CD14-positive monocyte (primary cell): Measurements from ENCODE around the gene RAMP1. TPM values are rescaled to one million over a fixed set of nuclear protein-coding genes. Genes with fewer than 3 reads are reported as not detected.

ENCODE experiments used
- DNase-seq, 3 donors: peaks; one replicate each; pipeline ENCODE4 v3.0.0-alpha.2; 2011 to 2022
- H2AFZ ChIP-seq: 2 replicates; pipeline ENCODE4 v1.6.0; 2012; ENCODE audit warnings: mild to moderate bottlenecking, low read depth, low read length, inconsistent platforms; ENCODE audit not compliant: insufficient read depth, poor library complexity, severe bottlenecking
- H3K27ac ChIP-seq, 2 donors: 1 replicate in 1 of 2; 2 replicates in 1 of 2; pipeline ENCODE4 v1.5.1; 2012 to 2013; ENCODE audit warnings: low read length in 2 of 2, control low read depth in 1 of 2, inconsistent platforms in 1 of 2, low read depth in 1 of 2, mild to moderate bottlenecking in 1 of 2
- H3K27me3 ChIP-seq, 2 donors: one replicate each; pipeline versions ENCODE4 v1.6.0 to v1.6.1; 2011 to 2013; ENCODE audit warnings: low read length in 2 of 2; ENCODE audit not compliant: control insufficient read depth in 2 of 2, insufficient read depth in 2 of 2
- H3K36me3 ChIP-seq, 2 donors: replicated peaks in 1 of 2; 1 replicate in 1 of 2; 2 replicates in 1 of 2; pipeline versions ENCODE4 v1.5.1 to v1.6.1; 2012 to 2013; ENCODE audit warnings: low read length in 2 of 2, control low read depth in 1 of 2, inconsistent platforms in 1 of 2, mild to moderate bottlenecking in 1 of 2; ENCODE audit not compliant: insufficient read depth in 2 of 2, control insufficient read depth in 1 of 2
- H3K4me1 ChIP-seq, 2 donors: 1 replicate in 1 of 2; 2 replicates in 1 of 2; pipeline versions ENCODE4 v1.5.1 to v1.6.1; 2012 to 2013; ENCODE audit warnings: low read length in 2 of 2, control low read depth in 1 of 2, inconsistent platforms in 1 of 2, mild to moderate bottlenecking in 1 of 2, moderate library complexity in 1 of 2; ENCODE audit not compliant: insufficient read depth in 2 of 2, control insufficient read depth in 1 of 2
- H3K4me2 ChIP-seq: replicated peaks from 2 replicates; pipeline ENCODE3; 2012; ENCODE audit warnings: low read length, moderate library complexity, mild to moderate bottlenecking; ENCODE audit not compliant: poor library complexity, severe bottlenecking; ENCODE audit errors: extremely low read depth
- H3K4me3 ChIP-seq, 3 experiments: fragments of 200-600 bp in 1 of 3; sonication (generic) in 1 of 3; replicated peaks in 1 of 3; 1 replicate in 2 of 3; 2 replicates in 1 of 3; pipeline ENCODE4 v1.5.1; 2011 to 2013; ENCODE audit warnings: low read length in 3 of 3, mild to moderate bottlenecking in 3 of 3, control low read depth in 2 of 3, low read depth in 2 of 3, inconsistent platforms in 1 of 3, moderate library complexity in 1 of 3
- H3K79me2 ChIP-seq: 2 replicates; pipeline ENCODE4 v1.6.0; 2012; ENCODE audit warnings: mild to moderate bottlenecking, control low read depth, inconsistent platforms, low read length, moderate library complexity; ENCODE audit not compliant: insufficient read depth
- H3K9ac ChIP-seq: 2 replicates; pipeline ENCODE4 v1.6.0; 2017; ENCODE audit warnings: low read length, mild to moderate bottlenecking; ENCODE audit not compliant: insufficient read depth, poor library complexity, severe bottlenecking
- H3K9me3 ChIP-seq, 2 donors: replicated peaks in 1 of 2; 1 replicate in 1 of 2; 2 replicates in 1 of 2; pipeline versions ENCODE4 v1.5.1 to v1.6.1; 2012 to 2013; ENCODE audit warnings: low read length in 2 of 2, control low read depth in 1 of 2; ENCODE audit not compliant: control insufficient read depth in 1 of 2, insufficient read depth in 1 of 2
- H4K20me1 ChIP-seq: 2 replicates; pipeline ENCODE4 v1.6.0; 2012; ENCODE audit warnings: mild to moderate bottlenecking, low read length, control low read depth, moderate library complexity; ENCODE audit not compliant: insufficient read depth
- H3K27ac Mint-ChIP-seq, 7 donors: one replicate each; pipeline ENCODE4 v1.8.0; 2020; ENCODE audit warnings: mild to moderate bottlenecking in 7 of 7, mixed read lengths in 7 of 7, moderate library complexity in 6 of 7, inconsistent platforms in 2 of 7
- H3K27me3 Mint-ChIP-seq, 3 donors: one replicate each; pipeline ENCODE4 v1.8.0; 2021 to 2022; ENCODE audit warnings: low read depth in 3 of 3, mild to moderate bottlenecking in 3 of 3, mixed read lengths in 3 of 3, moderate library complexity in 3 of 3, inconsistent platforms in 1 of 3
- H3K36me3 Mint-ChIP-seq, 2 donors: one replicate each; pipeline ENCODE4 v1.8.0; 2020; ENCODE audit warnings: mixed read lengths in 2 of 2, inconsistent platforms in 1 of 2, mild to moderate bottlenecking in 1 of 2
- H3K4me1 Mint-ChIP-seq: one replicate; pipeline ENCODE4 v1.8.0; 2020; ENCODE audit warnings: mild to moderate bottlenecking, mixed read lengths
- H3K4me3 Mint-ChIP-seq, 2 donors: one replicate each; pipeline ENCODE4 v1.8.0; 2020; ENCODE audit warnings: mild to moderate bottlenecking in 2 of 2, mixed read lengths in 2 of 2, moderate library complexity in 1 of 2
- H3K9me3 Mint-ChIP-seq, 7 donors: one replicate each; pipeline ENCODE4 v1.8.0; 2020 to 2022; ENCODE audit warnings: mixed read lengths in 7 of 7, mild to moderate bottlenecking in 6 of 7, moderate library complexity in 6 of 7, inconsistent platforms in 2 of 7
- WGBS: methylation state at CpG from one replicate; pipeline ENCODE4 v1.1.5; 2013; ENCODE audit warnings: missing lambda C conversion rate; ENCODE audit not compliant: insufficient coverage; 5-methylcytosine and 5-hydroxymethylcytosine counted together
- intact Hi-C, 2 donors: fragments of 100-400 bp; cut with micrococcal nuclease; formaldehyde crosslinking; loops; one replicate each; pipeline versions ENCODE4 v1.15.0 to v1.15.1; 2023
- polyA plus RNA-seq, 3 donors: library from polyadenylated mRNA; depleted of rRNA in 1 of 3; unstranded in 2 of 3; stranded (reverse) in 1 of 3; fragments of 300-500 nt in 2 of 3; fragments of >200 nt in 1 of 3; fragmentation: Illumina TruSeq in 2 of 3; gene quantifications; 1 replicate in 2 of 3; 2 replicates in 1 of 3; pipeline ENCODE4 v1.2.3, GENCODE V29; 2012 to 2021
- TF ChIP-seq, protein P1 (sequence below): fragments of 200-600 bp; IDR thresholded peaks from one replicate; pipeline ENCODE4 v1.8.0; 2022; ENCODE audit warnings: antibody characterized with exemption, mild to moderate bottlenecking

The RAMP1 gene
- polyA plus RNA-seq, 3 donors = not detected

DNA sequence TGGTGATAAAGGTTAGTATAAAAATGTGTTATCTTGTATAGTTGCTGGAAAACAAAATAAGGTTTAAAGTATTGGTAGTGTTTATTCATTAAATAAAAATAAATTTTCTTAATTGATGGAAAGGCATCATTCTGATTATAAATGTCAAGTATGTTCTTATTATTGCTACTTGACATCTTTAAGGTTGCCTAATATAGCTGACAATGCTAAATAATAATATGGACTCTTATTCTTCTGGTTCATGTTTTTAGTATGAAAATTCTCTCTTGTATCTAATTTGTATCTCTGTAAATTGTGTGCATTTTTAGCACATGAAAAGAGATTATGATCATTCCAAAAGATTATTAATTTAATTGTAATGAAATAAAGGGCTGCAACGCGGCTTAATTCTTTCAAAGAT lies 35.9 kb upstream of the RAMP1 start:
- no peak overlapping the region for H3K27ac Mint-ChIP-seq
- no peaks in the 10 kb centered on the region for H3K36me3 Mint-ChIP-seq
- peaks cover 10% of the 10 kb centered on the region for H3K4me1 Mint-ChIP-seq
- Histone ChIP-seq H3K4me1 (peaks cover 0 to 4% of the 10 kb centered on the region in 2 donors), H3K9me3 (no peaks in the 10 kb centered on the region), H3K36me3 (no peaks in the 10 kb centered on the region), H3K27ac (no peak overlapping the region), H4K20me1 (no peaks in the 10 kb centered on the region), H3K4me2 (no peak overlapping the region), H3K4me3 (no peak overlapping the region), H3K27me3 (no peaks in the 10 kb centered on the region), H2AFZ (no peak overlapping the region), H3K79me2 (no peaks in the 10 kb centered on the region), H3K9ac (no peak overlapping the region)
- DNase-seq = no peak
- no peaks in the 10 kb centered on the region for H3K27me3 Mint-ChIP-seq
- H3K4me3 Mint-ChIP-seq = no peak overlapping the region
- intact Hi-C loops = no loop called here
- no peaks in the 10 kb centered on the region for H3K9me3 Mint-ChIP-seq
- TF ChIP-seq, protein P1, sequence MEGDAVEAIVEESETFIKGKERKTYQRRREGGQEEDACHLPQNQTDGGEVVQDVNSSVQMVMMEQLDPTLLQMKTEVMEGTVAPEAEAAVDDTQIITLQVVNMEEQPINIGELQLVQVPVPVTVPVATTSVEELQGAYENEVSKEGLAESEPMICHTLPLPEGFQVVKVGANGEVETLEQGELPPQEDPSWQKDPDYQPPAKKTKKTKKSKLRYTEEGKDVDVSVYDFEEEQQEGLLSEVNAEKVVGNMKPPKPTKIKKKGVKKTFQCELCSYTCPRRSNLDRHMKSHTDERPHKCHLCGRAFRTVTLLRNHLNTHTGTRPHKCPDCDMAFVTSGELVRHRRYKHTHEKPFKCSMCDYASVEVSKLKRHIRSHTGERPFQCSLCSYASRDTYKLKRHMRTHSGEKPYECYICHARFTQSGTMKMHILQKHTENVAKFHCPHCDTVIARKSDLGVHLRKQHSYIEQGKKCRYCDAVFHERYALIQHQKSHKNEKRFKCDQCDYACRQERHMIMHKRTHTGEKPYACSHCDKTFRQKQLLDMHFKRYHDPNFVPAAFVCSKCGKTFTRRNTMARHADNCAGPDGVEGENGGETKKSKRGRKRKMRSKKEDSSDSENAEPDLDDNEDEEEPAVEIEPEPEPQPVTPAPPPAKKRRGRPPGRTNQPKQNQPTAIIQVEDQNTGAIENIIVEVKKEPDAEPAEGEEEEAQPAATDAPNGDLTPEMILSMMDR = no peak
- WGBS = no CpG with 5 or more reads among the region's 2 CpGs

DNA sequence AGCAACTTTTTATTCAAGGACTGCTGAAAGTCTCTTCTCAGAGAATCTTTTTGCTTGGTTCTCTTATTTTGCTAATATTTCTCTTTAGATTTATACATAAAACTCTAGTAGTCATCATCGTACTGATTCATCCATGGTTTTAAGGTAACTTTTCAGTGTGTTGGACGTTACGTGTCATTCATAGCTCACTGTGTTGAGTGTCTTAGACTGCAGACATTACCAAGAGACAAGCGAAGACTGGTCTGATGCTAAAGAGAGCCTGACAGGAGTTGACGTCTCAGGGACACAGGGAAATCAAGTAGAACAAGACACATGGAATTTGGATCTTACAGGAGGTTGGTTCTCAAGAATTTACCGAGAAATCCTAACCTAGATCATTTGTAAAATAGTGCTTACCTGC lies 35.3 kb upstream of the RAMP1 start:
- no peaks in the 10 kb centered on the region for H3K36me3 ChIP-seq

More for the DNA sequence above, 35.3 kb upstream of the RAMP1 start:
- H3K27ac ChIP-seq = no peak overlapping the region
- no peaks in the 10 kb centered on the region for H3K9me3 Mint-ChIP-seq
- no peaks in the 10 kb centered on the region for H3K27me3 ChIP-seq
- 94% methylated on average over 4 of the region's 6 CpGs for WGBS
- H3K9ac ChIP-seq = no peak overlapping the region
- peaks cover 0 to 4% of the 10 kb centered on the region in 2 donors for H3K4me1 ChIP-seq
- no peak overlapping the region for H3K4me3 ChIP-seq
- no peaks in the 10 kb centered on the region for H3K79me2 ChIP-seq
- H2AFZ ChIP-seq = no peak overlapping the region
- intact Hi-C loops = no loop called here
- H3K27me3 Mint-ChIP-seq = no peaks in the 10 kb centered on the region
- no peak overlapping the region for H3K27ac Mint-ChIP-seq
- no peaks in the 10 kb centered on the region for H3K9me3 ChIP-seq
- TF ChIP-seq, protein P1 = no peak
- DNase-seq = no peak
- no peaks in the 10 kb centered on the region for H3K36me3 Mint-ChIP-seq
- no peak overlapping the region for H3K4me2 ChIP-seq
- H3K4me3 Mint-ChIP-seq = no peak overlapping the region
- no peaks in the 10 kb centered on the region for H4K20me1 ChIP-seq
- H3K4me1 Mint-ChIP-seq = peaks cover 9% of the 10 kb centered on the region
